ENCODE results near the gene TRAPPC14. TPM values are rescaled to one million over a fixed set of nuclear protein-coding genes. Genes with fewer than 3 reads are reported as not detected.

Gene TRAPPC14
- total and polyA plus RNA-seq, 2 of the 13 experiments (the other 11 are each of a cell fraction or from before 2014, with no cell fraction given) = 4.7 to 9.6 TPM

DNA sequence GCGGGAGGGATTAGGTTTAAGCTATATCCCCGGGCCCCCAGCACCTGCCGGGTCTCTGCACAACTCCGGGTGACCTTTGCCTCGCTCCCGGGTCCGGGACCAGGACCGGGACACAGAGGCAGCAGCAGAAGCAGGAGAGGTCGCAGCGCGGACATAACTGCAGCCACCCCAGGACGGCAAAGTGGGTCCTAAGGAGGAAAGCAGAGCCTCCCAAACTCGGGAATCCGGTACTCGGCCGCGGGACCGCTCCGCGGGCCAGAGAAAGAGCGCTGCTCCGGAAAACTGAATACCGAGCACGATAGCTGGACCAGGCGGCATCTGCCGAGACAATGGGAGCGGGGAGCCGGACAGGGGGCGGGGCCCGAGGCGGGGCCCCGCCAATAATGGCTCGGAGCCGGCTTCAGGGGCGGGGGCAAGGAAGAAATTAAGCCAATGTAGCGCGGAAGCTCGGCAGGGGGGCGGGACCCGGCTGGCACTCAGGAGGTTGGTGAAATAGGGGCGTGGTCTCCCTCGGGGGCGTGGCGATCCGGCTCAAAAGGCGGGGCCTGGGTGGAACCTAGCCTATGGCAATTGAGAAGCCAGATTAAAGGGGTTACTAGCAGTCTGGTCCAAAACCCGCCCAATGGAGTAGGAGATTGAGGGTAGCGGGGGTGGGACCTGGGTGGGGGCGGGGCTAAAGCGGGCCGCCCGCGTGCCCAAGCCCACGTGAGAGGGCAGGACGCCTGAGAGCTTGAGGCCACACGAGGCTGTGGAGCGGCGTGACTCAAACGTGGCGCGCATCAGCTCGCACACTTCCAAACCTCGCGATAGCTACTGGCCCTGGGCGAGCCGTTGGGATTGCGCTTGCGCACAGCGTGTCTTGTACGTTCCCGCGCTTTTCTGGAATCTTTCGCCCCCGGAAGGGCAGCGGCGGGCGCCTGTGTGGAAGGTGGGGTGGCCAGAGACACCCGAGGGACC is 18.8 kb upstream of the TRAPPC14 start, which contains the start of the genes GPC2 and STAG3 (continued):
- TF ChIP-seq, protein P1, sequence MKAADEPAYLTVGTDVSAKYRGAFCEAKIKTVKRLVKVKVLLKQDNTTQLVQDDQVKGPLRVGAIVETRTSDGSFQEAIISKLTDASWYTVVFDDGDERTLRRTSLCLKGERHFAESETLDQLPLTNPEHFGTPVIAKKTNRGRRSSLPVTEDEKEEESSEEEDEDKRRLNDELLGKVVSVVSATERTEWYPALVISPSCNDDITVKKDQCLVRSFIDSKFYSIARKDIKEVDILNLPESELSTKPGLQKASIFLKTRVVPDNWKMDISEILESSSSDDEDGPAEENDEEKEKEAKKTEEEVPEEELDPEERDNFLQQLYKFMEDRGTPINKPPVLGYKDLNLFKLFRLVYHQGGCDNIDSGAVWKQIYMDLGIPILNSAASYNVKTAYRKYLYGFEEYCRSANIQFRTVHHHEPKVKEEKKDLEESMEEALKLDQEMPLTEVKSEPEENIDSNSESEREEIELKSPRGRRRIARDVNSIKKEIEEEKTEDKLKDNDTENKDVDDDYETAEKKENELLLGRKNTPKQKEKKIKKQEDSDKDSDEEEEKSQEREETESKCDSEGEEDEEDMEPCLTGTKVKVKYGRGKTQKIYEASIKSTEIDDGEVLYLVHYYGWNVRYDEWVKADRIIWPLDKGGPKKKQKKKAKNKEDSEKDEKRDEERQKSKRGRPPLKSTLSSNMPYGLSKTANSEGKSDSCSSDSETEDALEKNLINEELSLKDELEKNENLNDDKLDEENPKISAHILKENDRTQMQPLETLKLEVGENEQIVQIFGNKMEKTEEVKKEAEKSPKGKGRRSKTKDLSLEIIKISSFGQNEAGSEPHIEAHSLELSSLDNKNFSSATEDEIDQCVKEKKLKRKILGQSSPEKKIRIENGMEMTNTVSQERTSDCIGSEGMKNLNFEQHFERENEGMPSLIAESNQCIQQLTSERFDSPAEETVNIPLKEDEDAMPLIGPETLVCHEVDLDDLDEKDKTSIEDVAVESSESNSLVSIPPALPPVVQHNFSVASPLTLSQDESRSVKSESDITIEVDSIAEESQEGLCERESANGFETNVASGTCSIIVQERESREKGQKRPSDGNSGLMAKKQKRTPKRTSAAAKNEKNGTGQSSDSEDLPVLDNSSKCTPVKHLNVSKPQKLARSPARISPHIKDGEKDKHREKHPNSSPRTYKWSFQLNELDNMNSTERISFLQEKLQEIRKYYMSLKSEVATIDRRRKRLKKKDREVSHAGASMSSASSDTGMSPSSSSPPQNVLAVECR (CRISPR knock-in tag; IDR thresholded peaks at IDR 0.05; ENCODE audit: borderline replicate concordance) = peak; percentile 45; the same call in 1 of the 2 replicates
- TF ChIP-seq ZC3H13 (CRISPR knock-in tag; IDR thresholded peaks at IDR 0.05) (no peak), ZGPAT (CRISPR knock-in tag; IDR thresholded peaks at IDR 0.05) (peak; percentile 32; the same call in 1 of the 2 replicates), ZNF430 (CRISPR knock-in tag; IDR thresholded peaks at IDR 0.05) (peak; percentile 36; the same call in 1 of the 2 replicates), PHF8 (CRISPR knock-in tag; IDR thresholded peaks at IDR 0.05) (0 out of 2 replicates have a peak, but pooled peaks have one; percentile 34), KLF16 (CRISPR knock-in tag; IDR thresholded peaks at IDR 0.05) (no peak; a peak in 1 of 4 replicates), HIVEP1 (CRISPR knock-in tag; IDR thresholded peaks at IDR 0.05) (peak; percentile 52; the same call in 1 of the 2 replicates), CBX2 (IDR thresholded peaks at IDR 0.05; ENCODE audit: low read depth, low read length) (no peak), CBX2 (CRISPR knock-in tag; IDR thresholded peaks at IDR 0.05; ENCODE audit: low read depth) (0 out of 2 replicates have a peak, but pooled peaks have one; percentile 54), STAT5B (CRISPR knock-in tag; IDR thresholded peaks at IDR 0.05) (no peak), NFYB (CRISPR knock-in tag; IDR thresholded peaks at IDR 0.05) (peak; percentile 77), ATF1 (CRISPR knock-in tag; IDR thresholded peaks at IDR 0.05) (no peak), NFKB2 (CRISPR knock-in tag; IDR thresholded peaks at IDR 0.05; ENCODE audit: borderline replicate concordance) (0 out of 2 replicates have a peak, but pooled peaks have one; percentile 73), SP1 (IDR thresholded peaks at IDR 0.05) (no peak), SP1 (CRISPR knock-in tag; IDR thresholded peaks at IDR 0.05) (peak; percentile 49; the same call in 1 of the 2 replicates), KDM5B (CRISPR knock-in tag; IDR thresholded peaks at IDR 0.05; ENCODE audit: borderline replicate concordance) (peak; percentile 83; the same call in 1 of the 2 replicates), ZFYVE20 (CRISPR knock-in tag; IDR thresholded peaks at IDR 0.05; ENCODE audit: borderline replicate concordance, low read depth) (peak; percentile 84; the same call in 1 of the 2 replicates), MTF2 (CRISPR knock-in tag; IDR thresholded peaks at IDR 0.05; ENCODE audit: borderline replicate concordance) (0 out of 2 replicates have a peak, but pooled peaks have one; percentile 22)
- TF ChIP-seq, protein P2, sequence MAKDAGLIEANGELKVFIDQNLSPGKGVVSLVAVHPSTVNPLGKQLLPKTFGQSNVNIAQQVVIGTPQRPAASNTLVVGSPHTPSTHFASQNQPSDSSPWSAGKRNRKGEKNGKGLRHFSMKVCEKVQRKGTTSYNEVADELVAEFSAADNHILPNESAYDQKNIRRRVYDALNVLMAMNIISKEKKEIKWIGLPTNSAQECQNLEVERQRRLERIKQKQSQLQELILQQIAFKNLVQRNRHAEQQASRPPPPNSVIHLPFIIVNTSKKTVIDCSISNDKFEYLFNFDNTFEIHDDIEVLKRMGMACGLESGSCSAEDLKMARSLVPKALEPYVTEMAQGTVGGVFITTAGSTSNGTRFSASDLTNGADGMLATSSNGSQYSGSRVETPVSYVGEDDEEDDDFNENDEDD (CRISPR knock-in tag; IDR thresholded peaks at IDR 0.05; ENCODE audit: borderline replicate concordance) = peak; percentile 77
- TF ChIP-seq, protein P3, sequence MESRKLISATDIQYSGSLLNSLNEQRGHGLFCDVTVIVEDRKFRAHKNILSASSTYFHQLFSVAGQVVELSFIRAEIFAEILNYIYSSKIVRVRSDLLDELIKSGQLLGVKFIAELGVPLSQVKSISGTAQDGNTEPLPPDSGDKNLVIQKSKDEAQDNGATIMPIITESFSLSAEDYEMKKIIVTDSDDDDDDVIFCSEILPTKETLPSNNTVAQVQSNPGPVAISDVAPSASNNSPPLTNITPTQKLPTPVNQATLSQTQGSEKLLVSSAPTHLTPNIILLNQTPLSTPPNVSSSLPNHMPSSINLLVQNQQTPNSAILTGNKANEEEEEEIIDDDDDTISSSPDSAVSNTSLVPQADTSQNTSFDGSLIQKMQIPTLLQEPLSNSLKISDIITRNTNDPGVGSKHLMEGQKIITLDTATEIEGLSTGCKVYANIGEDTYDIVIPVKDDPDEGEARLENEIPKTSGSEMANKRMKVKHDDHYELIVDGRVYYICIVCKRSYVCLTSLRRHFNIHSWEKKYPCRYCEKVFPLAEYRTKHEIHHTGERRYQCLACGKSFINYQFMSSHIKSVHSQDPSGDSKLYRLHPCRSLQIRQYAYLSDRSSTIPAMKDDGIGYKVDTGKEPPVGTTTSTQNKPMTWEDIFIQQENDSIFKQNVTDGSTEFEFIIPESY (CRISPR knock-in tag; IDR thresholded peaks at IDR 0.05) = peak; percentile 73

Data from HepG2 (cell line).